Thymus (tissue), 11 donors: ENCODE measurements around the gene EBI3. TPM values are rescaled to one million over a fixed set of nuclear protein-coding genes. Genes with fewer than 3 reads are reported as not detected.
"Not testable (repeated sequence)": the region's sequence is repeated elsewhere in the genome, so short reads cannot be mapped to it uniquely, and the experiment has no call there.

Source experiments
- DNase-seq, 9 donors: peaks; one replicate each; pipeline ENCODE4 v3.0.0-alpha.2; 2013; ENCODE audit warnings: low spot score in 9 of 9, low read depth in 6 of 9, missing footprints in 1 of 9
- H3K27ac ChIP-seq, 2 donors: one replicate each; pipeline ENCODE4 v1.5.1; 2013; ENCODE audit warnings: control low read depth in 1 of 2, low read depth in 1 of 2, low read length in 1 of 2, mild to moderate bottlenecking in 1 of 2, moderate library complexity in 1 of 2
- H3K27me3 ChIP-seq, 2 donors: one replicate each; pipeline ENCODE4 v1.5.1; 2013; ENCODE audit warnings: low read length in 1 of 2; ENCODE audit not compliant: control insufficient read depth in 2 of 2, insufficient read depth in 1 of 2
- H3K36me3 ChIP-seq, 2 donors: one replicate each; pipeline ENCODE4 v1.5.1; 2013; ENCODE audit warnings: low read length in 1 of 2, mild to moderate bottlenecking in 1 of 2, moderate library complexity in 1 of 2; ENCODE audit not compliant: control insufficient read depth in 2 of 2, insufficient read depth in 2 of 2
- H3K4me1 ChIP-seq, 2 donors: one replicate each; pipeline ENCODE4 v1.5.1; 2013; ENCODE audit warnings: low read length in 2 of 2; ENCODE audit not compliant: control insufficient read depth in 2 of 2, insufficient read depth in 2 of 2
- H3K4me3 ChIP-seq, 2 donors: one replicate each; pipeline ENCODE4 v1.5.1; 2013; ENCODE audit warnings: low read length in 2 of 2, control low read depth in 1 of 2, mild to moderate bottlenecking in 1 of 2
- H3K9me3 ChIP-seq, 2 donors: one replicate each; pipeline ENCODE4 v1.5.1; 2013; ENCODE audit warnings: low read length in 1 of 2, mild to moderate bottlenecking in 1 of 2; ENCODE audit not compliant: control insufficient read depth in 2 of 2, insufficient read depth in 1 of 2
- WGBS: extraction: QIAGEN DNeasy Blood & Tissue Kit; methylation state at CpG from one replicate; pipeline ENCODE4 v1.1.7; 2013; 5-methylcytosine and 5-hydroxymethylcytosine counted together
- polyA plus RNA-seq: library from polyadenylated mRNA; stranded (reverse); fragments of 200-250 nt; gene quantifications from one replicate; pipeline ENCODE4 v1.2.3, GENCODE V29; 2013
- total RNA-seq: library from RNA; stranded (reverse); fragments of 120-200 nt; gene quantifications from one replicate; pipeline ENCODE4 v1.2.4, GENCODE V29; 2013
- donor health status: healthy.

EBI3 gene
- total and polyA plus RNA-seq, 2 donors, result 5.7 to 16.2 TPM

- Histone ChIP-seq H3K4me1 (no peaks in the 10 kb centered on the region), H3K36me3 (no peaks in the 10 kb centered on the region), H3K4me3 (no peak overlapping the region), H3K9me3 (peaks cover 0 to 12% of the 10 kb centered on the region in 2 donors), H3K27ac (no peak overlapping the region), H3K27me3 (peaks cover 0 to 4% of the 10 kb centered on the region in 2 donors)
- no peak for DNase-seq
- 93% methylated on average over 4 of the region's 4 CpGs for WGBS
Observed at GRCh38 chr19:4238831-4239230, 9.5 kb downstream of the EBI3 start.

- no peak for DNase-seq
- Histone ChIP-seq H3K4me1 (peaks cover 4 to 5% of the 10 kb centered on the region in 2 donors), H3K27ac (no peak overlapping the region), H3K36me3 (no peaks in the 10 kb centered on the region), H3K9me3 (peaks cover 0 to 12% of the 10 kb centered on the region in 2 donors), H3K27me3 (no peaks in the 10 kb centered on the region), H3K4me3 (no peak overlapping the region)
- WGBS, result 92% methylated on average over 5 of the region's 5 CpGs
Observed at GRCh38 chr19:4241824-4242430, 12.6 kb downstream of the EBI3 start.

- WGBS, result 99% methylated on average over 6 of the region's 6 CpGs
- H3K36me3 ChIP-seq, result peaks cover 21 to 22% of the 10 kb centered on the region in 2 donors
- not testable (repeated sequence) for H3K27ac ChIP-seq, H3K4me3 ChIP-seq, DNase-seq, H3K27me3 ChIP-seq
- peaks cover 0 to 12% of the 10 kb centered on the region in 2 donors for H3K9me3 ChIP-seq
- peaks cover 4 to 17% of the 10 kb centered on the region in 2 donors for H3K4me1 ChIP-seq
Observed at GRCh38 chr19:4245938-4246337, 16.6 kb downstream of the EBI3 start.

- Histone ChIP-seq H3K4me1 (peaks cover 4 to 17% of the 10 kb centered on the region in 2 donors), H3K36me3 (peaks cover 31% of the 10 kb centered on the region in 2 donors)
- WGBS, result under 1% methylated on average over 45 of the region's 45 CpGs
Observed at GRCh38 chr19:4246767-4247593, 17.7 kb downstream of the EBI3 start, which contains the start of gene YJU2. Gene YJU2, plus strand, starts transcription at chr19:4247080. Its CDS starts 67 bp downstream, at chr19:4247147.

GRCh38 chr19:4256563-4256962, 27.2 kb downstream of the EBI3 start:
- 100% methylated on average over 4 of the region's 4 CpGs for WGBS
- Histone ChIP-seq H3K4me3 (no peak overlapping the region), H3K36me3 (peaks cover 70 to 83% of the 10 kb centered on the region in 2 donors), H3K4me1 (no peaks in the 10 kb centered on the region), H3K27me3 (no peaks in the 10 kb centered on the region), H3K9me3 (peaks cover 7 to 27% of the 10 kb centered on the region in 2 donors), H3K27ac (no peak overlapping the region)
- DNase-seq, result no peak

More at GRCh38 chr19:4246767-4247593, 17.7 kb downstream of the EBI3 start, which contains the start of gene YJU2:
- H3K9me3 ChIP-seq, result peaks cover 0 to 5% of the 10 kb centered on the region in 2 donors
- H3K27ac ChIP-seq, result peak within 1 kb of the TSS; percentile 99
- peak within 1 kb of the TSS; percentile 63 to 73 for H3K4me3 ChIP-seq
- no peaks in the 10 kb centered on the region for H3K27me3 ChIP-seq
- peak; percentile 97 to 100 (median 99) for DNase-seq

- H3K27ac ChIP-seq, result no peak overlapping the region
- WGBS, result 88% methylated on average over 6 of the region's 6 CpGs
- H3K4me1 ChIP-seq, result no peaks in the 10 kb centered on the region
Observed at GRCh38 chr19:4257025-4257424, 27.7 kb downstream of the EBI3 start.

GRCh38 chr19:4258181-4258580, 28.9 kb downstream of the EBI3 start:
- WGBS, result 98% methylated on average over 28 of the region's 28 CpGs
- peaks cover 66 to 84% of the 10 kb centered on the region in 2 donors for H3K36me3 ChIP-seq
- H3K27me3 ChIP-seq, result no peaks in the 10 kb centered on the region
- H3K4me1 ChIP-seq, result no peaks in the 10 kb centered on the region
- no peak overlapping the region for H3K27ac ChIP-seq
- H3K4me3 ChIP-seq, result no peak overlapping the region
- no peak for DNase-seq
- peaks cover 7 to 22% of the 10 kb centered on the region in 2 donors for H3K9me3 ChIP-seq

More at GRCh38 chr19:4257025-4257424, 27.7 kb downstream of the EBI3 start:
- no peak overlapping the region for H3K4me3 ChIP-seq
- peaks cover 7 to 27% of the 10 kb centered on the region in 2 donors for H3K9me3 ChIP-seq
- H3K36me3 ChIP-seq, result peaks cover 71 to 84% of the 10 kb centered on the region in 2 donors
- no peak for DNase-seq
- no peaks in the 10 kb centered on the region for H3K27me3 ChIP-seq

- H3K4me3 ChIP-seq, result no peak overlapping the region
Observed at GRCh38 chr19:4260613-4261191, 31.4 kb downstream of the EBI3 start.

More at GRCh38 chr19:4260613-4261191, 31.4 kb downstream of the EBI3 start:
- H3K36me3 ChIP-seq, result peaks cover 62 to 84% of the 10 kb centered on the region in 2 donors
- H3K9me3 ChIP-seq, result peaks cover 6 to 7% of the 10 kb centered on the region in 2 donors
- H3K27me3 ChIP-seq, result no peaks in the 10 kb centered on the region
- DNase-seq, result no peak
- WGBS, result 89% methylated on average over 11 of the region's 11 CpGs
- no peaks in the 10 kb centered on the region for H3K4me1 ChIP-seq
- H3K27ac ChIP-seq, result no peak overlapping the region
